Measurements from ENCODE around the gene ADD1.

Gene ADD1

GRCh38 chr4:2858451-2859217 is 15.0 kb downstream of the ADD1 start:
- DNase-seq (ENCODE audit: low read depth in 2 of 2, low spot score in 1 of 2): no peak

GRCh38 chr4:2859514-2859913 is 15.9 kb downstream of the ADD1 start:
- no peak for DNase-seq (ENCODE audit: low read depth in 2 of 2, low spot score in 1 of 2)

DNA sequence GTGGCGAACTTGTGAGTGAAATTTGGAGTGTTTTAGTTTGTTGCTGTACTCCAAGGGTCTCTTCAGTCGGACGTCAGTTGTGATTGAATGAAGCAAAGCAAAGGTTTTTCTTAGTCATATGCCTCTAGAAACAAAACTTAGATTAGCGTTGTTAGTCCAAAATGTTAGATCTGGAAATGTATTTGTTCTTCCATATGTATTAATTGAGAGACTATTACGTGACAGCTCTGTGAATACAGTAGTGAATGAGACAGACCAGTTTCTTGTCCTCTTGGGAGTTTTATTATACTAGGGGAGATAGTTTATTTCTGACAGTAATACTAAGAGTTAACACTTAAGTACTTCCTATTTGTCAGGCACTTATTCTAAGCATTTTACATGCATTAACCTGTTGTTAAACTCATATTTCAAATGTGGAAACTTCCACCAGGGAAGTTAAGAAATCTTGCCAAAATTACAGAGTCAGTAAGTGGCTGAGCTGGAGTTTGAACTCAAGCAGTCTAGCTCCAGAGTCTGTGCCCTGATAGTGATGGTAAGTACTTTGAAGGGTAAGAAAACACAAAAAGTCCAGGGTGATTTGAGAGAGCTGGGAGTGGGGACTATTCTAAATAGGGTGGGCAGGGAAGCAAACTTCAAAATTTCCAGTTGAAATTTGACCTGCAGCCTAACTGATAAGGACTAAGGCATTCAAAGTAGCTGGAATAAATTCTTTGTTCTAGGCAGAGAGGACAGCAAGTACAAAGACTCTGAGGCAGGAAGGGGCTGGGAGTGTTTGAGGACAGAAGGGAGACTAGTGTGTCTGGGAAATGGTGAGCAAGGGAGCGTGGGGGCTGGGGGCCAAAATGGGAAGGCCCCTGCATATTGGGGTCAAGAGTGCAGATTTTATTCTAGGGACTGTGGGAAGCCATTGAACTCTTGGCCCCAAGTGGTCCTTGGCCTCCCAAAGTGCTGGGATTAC is 17.0 kb downstream of the ADD1 start:
- DNase-seq (ENCODE audit: low read depth in 2 of 2, low spot score in 1 of 2): no peak

DNA sequence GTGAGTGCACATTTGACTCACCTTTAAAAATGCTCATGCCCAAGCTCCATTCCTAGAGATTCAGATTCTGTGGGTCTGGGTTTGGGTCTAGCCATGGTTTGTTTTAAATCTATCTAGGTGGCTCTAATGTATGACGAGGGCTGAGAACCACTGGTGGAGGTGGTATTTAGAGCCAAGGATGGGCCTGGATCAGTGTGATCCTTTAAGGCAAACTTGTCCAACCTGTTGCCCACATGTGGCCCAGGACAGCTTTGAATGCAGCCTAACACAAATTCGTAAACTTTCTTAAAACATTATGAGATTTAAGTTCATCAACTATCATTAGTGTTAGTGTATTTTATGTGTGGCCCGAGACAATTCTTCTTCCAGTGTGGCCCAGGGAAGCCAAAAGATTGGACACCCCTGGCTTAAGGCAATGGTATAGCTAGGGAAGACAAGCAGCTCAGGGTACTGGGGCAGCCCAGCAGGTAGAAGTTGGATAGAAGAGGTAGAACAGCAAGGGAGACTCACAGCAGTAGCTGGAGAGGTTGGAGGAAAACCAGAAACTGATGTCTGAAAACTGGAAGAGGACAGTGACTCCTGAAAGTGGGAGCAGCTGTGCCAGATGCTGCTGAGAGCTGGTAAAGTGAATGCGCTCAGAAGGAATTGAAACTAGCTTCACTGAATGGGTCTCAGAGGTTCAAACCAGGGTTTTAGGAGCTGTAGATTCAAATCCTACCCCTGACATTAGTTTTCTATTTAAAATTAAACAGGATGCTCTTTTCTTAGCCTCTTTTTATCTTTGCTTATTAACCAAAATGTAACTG is 18.2 kb downstream of the ADD1 start:
- DNase-seq (ENCODE audit: low read depth in 2 of 2, low spot score in 1 of 2): no peak

DNA sequence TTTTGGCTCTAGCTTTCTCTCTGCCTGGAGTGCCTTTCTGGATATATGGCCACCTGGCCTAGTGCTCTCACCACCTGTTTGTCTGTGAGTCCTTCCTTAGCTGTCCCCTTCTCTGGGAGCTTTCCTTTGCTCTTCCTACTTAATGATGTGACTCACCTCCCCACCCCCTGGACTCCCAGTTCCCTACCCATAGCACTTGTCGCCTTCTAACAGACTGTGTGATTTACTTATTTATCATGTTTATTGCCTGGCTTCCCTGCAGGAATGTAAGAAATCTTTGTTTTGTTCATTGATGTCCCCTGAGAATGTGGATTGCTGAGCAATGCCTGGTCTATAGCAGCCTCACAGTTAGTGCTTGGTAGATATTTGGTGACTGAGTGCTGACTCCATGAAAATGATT is 18.9 kb downstream of the ADD1 start:
- DNase-seq (ENCODE audit: low read depth in 2 of 2, low spot score in 1 of 2): no peak

- no peak for DNase-seq (ENCODE audit: low read depth in 2 of 2, low spot score in 1 of 2)
Measured at GRCh38 chr4:2863649-2864048, 20.0 kb downstream of the ADD1 start.

DNA sequence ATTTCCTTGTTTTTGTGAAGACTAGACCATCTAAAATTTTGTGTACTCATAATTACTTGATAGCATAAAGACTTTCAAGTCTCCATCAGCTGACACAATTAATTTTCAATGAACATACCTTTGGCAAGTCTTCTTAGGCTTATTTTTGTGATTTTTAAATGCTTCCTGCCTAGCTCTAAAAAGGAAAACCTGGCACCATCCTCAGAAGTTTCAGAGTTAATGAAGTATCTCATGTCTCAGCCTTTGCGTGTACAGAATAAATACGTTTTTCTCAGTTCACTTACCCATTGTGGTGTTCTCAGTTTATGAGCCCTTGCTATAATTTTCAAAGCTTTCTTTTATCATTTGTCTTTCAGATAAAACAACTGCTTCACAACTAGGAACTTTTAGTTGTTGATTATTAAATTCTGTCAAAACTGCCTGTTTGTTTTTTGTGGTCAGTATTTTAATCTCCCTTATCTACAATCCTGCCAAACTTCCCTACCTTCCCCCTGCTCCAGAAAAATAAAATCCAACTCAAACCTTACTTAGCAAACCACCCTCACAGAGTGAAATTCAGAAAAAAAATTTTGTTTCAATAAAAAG is 21.6 kb downstream of the ADD1 start:
- DNase-seq (ENCODE audit: low read depth in 2 of 2, low spot score in 1 of 2): no peak

GRCh38 chr4:2866160-2866861 is 22.7 kb downstream of the ADD1 start:
- DNase-seq (ENCODE audit: low read depth in 2 of 2, low spot score in 1 of 2): no peak

- DNase-seq (ENCODE audit: low read depth in 2 of 2, low spot score in 1 of 2): no peak
Measured at GRCh38 chr4:2866891-2867290, 23.2 kb downstream of the ADD1 start.

DNA sequence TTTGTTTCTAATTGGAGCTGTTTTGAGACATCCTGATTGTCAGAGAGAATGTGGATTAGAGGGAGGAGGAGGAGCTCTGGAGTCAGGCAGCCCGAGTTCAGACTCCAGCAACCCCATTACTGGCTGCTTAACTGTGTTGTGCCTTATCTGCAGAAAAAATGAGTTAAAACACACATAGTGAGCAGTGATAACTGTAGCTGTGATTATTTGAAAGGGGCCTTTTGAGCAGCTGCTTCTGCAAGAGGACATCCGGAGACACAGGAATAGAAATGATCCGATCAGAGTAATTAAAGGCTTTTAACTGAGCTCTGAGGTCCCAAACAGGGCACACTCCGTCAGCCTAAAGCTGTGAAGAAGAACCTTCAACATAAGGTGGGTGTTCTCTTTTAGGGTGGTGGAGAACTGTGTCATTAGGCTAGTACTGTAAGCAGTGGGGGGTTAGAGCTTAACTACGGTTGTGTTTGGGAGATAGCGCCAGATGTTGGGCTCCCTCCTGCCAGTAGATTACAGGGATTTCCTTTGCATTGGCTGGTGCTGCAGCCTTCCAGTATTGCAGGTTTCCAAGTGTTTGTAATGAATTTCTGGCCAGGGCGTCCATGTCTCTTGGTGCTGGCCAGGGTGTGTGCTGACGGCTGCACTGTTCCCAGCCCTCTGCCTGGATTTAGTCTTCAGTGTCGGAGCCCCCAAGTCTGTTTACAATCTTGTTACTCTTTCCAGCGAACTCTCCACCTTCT is 24.3 kb downstream of the ADD1 start:
- DNase-seq (ENCODE audit: low read depth in 2 of 2, low spot score in 1 of 2): no peak

DNA sequence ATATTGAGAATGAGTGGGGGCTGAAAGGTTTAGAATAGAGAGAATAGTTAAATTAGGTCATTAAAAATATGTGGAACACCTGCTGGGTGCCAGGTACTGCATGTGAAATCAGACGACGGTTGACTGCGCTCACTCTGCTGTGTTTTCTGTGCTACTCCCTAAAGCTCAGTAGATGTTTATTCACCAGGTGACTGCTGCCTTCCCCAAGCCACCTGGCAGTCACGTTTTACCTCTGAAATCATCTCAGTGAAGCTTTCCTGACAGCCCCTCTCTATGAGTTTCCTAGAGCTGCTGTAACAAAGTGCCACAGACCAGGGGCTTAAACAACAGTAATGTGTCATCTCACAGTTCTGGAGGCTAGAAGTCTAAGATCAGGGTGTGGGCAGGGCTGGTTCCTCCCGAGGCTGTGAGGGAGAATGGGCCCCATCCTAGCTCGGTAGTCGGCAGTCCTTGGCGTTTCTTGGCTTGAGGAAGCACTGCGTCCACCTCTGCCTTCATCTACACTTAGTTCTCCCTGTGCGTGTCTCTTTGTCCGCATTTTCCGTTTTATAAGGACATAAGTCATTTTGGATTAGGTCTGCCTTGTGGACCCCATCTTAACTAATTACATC is 25.3 kb downstream of the ADD1 start:
- DNase-seq (ENCODE audit: low read depth in 2 of 2, low spot score in 1 of 2): no peak

GRCh38 chr4:2869659-2870058 is 26.0 kb downstream of the ADD1 start:
- no peak for DNase-seq (ENCODE audit: low read depth in 2 of 2, low spot score in 1 of 2)

DNA sequence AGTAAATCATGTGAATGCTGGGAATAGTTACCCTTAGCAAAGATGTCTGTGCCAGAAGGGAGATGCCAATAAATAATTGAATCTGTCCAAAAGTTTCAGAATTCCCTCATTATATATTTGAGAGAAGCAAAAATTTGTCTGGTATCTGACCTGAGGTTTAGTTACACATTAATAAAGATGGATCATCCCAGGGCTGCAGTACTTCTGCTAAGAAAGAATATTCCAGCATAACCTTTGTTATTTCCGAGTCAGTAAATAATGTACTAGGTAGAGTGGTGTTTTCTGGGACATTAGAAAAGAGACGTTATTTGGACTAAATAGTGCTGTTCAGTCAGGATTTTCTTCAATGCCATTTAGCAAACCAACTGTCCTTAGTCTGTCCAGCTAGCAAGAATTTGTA is 26.4 kb downstream of the ADD1 start:
- DNase-seq (ENCODE audit: low read depth in 2 of 2, low spot score in 1 of 2): no peak

- DNase-seq (ENCODE audit: low read depth in 2 of 2, low spot score in 1 of 2): no peak
Measured at GRCh38 chr4:2871466-2871865, 27.8 kb downstream of the ADD1 start.

- no peak for DNase-seq (ENCODE audit: low read depth in 2 of 2, low spot score in 1 of 2)
Measured at GRCh38 chr4:2871911-2872310, 28.3 kb downstream of the ADD1 start.

GRCh38 chr4:2873329-2873728 is 29.7 kb downstream of the ADD1 start:
- DNase-seq (ENCODE audit: low read depth in 2 of 2, low spot score in 1 of 2): no peak

DNA sequence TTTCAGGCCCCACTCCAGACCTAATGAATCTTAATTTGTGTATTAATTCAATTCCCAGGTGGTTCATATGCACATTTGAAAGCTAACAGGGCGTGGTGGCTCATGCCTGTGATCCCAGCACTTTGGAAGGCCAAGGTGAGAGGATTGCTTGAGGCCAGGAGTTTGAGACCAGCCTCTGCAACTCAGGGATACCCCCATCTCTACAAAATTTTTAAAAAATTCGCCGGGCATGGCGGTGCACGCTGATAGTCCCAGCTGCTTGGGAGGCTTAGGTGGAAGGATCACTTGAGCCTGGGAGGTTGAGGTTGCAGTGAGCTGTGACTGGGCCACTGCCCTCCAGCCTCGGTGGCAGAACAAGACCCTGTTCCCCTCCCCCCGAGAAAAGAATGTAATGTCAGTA is 31.2 kb downstream of the ADD1 start:
- DNase-seq (ENCODE audit: low read depth in 2 of 2, low spot score in 1 of 2): no peak

DNA sequence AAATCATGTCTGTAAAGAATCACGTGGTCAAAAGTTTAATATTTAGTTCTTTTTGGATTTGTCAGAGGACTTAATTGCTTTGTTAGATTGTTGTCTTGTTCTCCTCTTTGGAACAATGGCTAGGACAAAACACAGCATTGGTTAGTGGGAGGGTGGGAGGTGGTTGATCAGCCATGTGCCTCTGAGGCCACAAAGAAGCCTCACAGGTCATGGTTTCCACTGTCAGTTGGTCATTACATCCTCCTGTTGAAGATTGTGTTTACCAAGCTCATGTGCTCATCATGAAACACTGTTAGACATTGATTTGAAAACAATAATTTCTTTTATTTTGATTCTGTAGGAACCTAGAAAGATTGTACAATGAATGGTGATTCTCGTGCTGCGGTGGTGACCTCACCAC is 31.9 kb downstream of the ADD1 start:
- DNase-seq (ENCODE audit: low read depth in 2 of 2, low spot score in 1 of 2): no peak

GRCh38 chr4:2878346-2878745 is 34.7 kb downstream of the ADD1 start:
- DNase-seq (ENCODE audit: low read depth in 2 of 2, low spot score in 1 of 2): no peak
